ENCODE results near the gene MMP10. TPM values are rescaled to one million over a fixed set of nuclear protein-coding genes. Genes with fewer than 3 reads are reported as not detected.
"Not testable (repeated sequence)": the region's sequence is repeated elsewhere in the genome, so short reads cannot be mapped to it uniquely, and the experiment has no call there.

MMP10 gene
- polyA plus RNA-seq, 1 donor (not counting 4 experiments of a cell fraction or from before 2014, with no cell fraction given), result 19.1 TPM

DNA sequence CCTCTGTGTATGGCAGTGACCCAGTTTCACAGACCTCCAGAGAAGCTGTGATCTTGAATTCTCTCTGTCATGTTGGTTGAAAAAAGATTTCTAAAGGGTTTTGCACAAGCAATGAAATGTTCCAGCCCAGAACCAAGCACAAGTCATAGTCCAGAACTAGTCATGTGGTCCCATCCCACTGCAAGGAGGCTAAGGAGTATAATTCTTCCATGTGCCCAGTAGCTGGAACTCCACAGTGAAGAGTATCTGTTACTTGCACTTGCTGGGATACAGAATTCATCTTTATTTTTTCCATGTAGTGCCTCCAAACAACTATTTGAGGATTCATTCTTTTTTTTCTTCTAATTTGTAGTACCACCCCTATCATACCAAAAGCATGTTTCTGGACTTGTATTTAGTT lies 45.8 kb downstream of the MMP10 start:
- Histone ChIP-seq H4K20me1 (ENCODE audit: control insufficient read depth, extremely low read depth, insufficient read depth, low read length) (no peaks in the 10 kb centered on the region), H3K27me3 (ENCODE audit: control insufficient read depth, extremely low read depth, insufficient read depth, low read length) (no peaks in the 10 kb centered on the region), H3K4me3 (ENCODE audit: control insufficient read depth in 2 of 3, extremely low read depth in 1 of 3, insufficient read depth in 2 of 3, low read depth in 1 of 3, low read length in 3 of 3) (no peak overlapping the region), H3K9ac (ENCODE audit: control insufficient read depth, extremely low read depth, insufficient read depth, low read length) (no peak overlapping the region), H3K36me3 (ENCODE audit: control insufficient read depth in 2 of 2, extremely low read depth in 1 of 2, insufficient read depth in 2 of 2, low read length in 2 of 2) (no peaks in the 10 kb centered on the region), H3K9me3 (ENCODE audit: control insufficient read depth, low read depth, low read length) (no peaks in the 10 kb centered on the region), H3K4me1 (ENCODE audit: control insufficient read depth, extremely low read depth, insufficient read depth, low read length) (peaks cover 3% of the 10 kb centered on the region), H3K79me2 (ENCODE audit: control insufficient read depth, insufficient read depth, low read length) (no peaks in the 10 kb centered on the region), H3K27ac (ENCODE audit: control insufficient read depth, insufficient read depth, low read length) (no peak overlapping the region), H3K4me2 (ENCODE audit: control insufficient read depth, extremely low read depth, insufficient read depth, low read depth, low read length) (no peak overlapping the region), H2AFZ (ENCODE audit: control insufficient read depth, low read length) (no peak overlapping the region), H3K9me1 (ENCODE audit: control insufficient read depth, extremely low read depth, insufficient read depth, low read length) (no peaks in the 10 kb centered on the region)
- TF ChIP-seq EZH2 (IDR thresholded peaks at IDR 0.05; ENCODE audit: low read length), result no peak
- TF ChIP-seq, protein P1, sequence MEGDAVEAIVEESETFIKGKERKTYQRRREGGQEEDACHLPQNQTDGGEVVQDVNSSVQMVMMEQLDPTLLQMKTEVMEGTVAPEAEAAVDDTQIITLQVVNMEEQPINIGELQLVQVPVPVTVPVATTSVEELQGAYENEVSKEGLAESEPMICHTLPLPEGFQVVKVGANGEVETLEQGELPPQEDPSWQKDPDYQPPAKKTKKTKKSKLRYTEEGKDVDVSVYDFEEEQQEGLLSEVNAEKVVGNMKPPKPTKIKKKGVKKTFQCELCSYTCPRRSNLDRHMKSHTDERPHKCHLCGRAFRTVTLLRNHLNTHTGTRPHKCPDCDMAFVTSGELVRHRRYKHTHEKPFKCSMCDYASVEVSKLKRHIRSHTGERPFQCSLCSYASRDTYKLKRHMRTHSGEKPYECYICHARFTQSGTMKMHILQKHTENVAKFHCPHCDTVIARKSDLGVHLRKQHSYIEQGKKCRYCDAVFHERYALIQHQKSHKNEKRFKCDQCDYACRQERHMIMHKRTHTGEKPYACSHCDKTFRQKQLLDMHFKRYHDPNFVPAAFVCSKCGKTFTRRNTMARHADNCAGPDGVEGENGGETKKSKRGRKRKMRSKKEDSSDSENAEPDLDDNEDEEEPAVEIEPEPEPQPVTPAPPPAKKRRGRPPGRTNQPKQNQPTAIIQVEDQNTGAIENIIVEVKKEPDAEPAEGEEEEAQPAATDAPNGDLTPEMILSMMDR (optimal IDR thresholded peaks at IDR 0.05 in 1 of 3, IDR thresholded peaks at IDR 0.05 in 1 of 3, conservative IDR thresholded peaks at IDR 0.05 in 1 of 3; ENCODE audit: extremely low read depth in 1 of 3, insufficient read depth in 2 of 3, low read length in 3 of 3), result peak; percentile 5 to 29 (median 13)
- FAIRE-seq (no peak), DNase-seq (ENCODE audit: low read depth, low spot score) (no peak)
- dilution Hi-C loops (cut with MboI; ENCODE audit: extremely low pct_ligation_motif_present, low sequenced_read_pairs), result no loop called here

DNA sequence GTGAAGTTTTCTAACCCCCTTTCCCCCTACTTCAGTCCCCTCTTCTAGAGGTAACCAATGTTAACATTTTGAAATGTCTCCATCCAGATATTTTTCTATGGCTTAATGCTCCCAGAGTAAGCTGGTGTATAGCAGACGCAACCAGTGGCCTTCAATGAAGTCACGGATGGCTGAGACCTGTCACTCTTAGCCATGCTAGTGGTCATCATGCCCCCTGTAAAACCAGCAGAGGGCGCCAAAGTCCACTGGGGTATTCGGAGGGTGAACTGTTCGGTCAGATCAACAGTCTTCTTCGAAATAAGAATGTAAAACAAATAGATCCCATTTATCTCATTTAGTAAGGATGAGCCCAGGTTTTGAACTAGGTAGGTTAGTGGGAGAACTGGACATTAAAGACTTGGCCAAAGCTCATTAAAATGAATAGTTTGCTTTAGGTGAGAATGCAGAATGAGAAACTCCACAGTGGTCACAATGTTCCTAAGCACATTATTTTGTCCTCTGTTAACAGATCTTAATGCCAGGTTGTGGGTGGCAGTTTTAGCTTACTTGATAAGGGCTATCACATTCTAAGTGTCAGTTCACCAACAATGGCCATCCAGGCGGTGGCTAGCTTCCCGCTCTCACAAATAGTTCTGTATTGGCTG lies 47.1 kb downstream of the MMP10 start:
- H2AFZ ChIP-seq (ENCODE audit: control insufficient read depth, low read length), result no peak overlapping the region
- no peaks in the 10 kb centered on the region for H3K9me3 ChIP-seq (ENCODE audit: control insufficient read depth, low read depth, low read length)
- H4K20me1 ChIP-seq (ENCODE audit: control insufficient read depth, extremely low read depth, insufficient read depth, low read length), result no peaks in the 10 kb centered on the region
- H3K36me3 ChIP-seq (ENCODE audit: control insufficient read depth in 2 of 2, extremely low read depth in 1 of 2, insufficient read depth in 2 of 2, low read length in 2 of 2), result no peaks in the 10 kb centered on the region
- H3K9ac ChIP-seq (ENCODE audit: control insufficient read depth, extremely low read depth, insufficient read depth, low read length), result no peak overlapping the region
- no peak overlapping the region for H3K4me3 ChIP-seq (ENCODE audit: control insufficient read depth in 2 of 3, extremely low read depth in 1 of 3, insufficient read depth in 2 of 3, low read depth in 1 of 3, low read length in 3 of 3)
- FAIRE-seq, result peak; percentile 32
- peaks cover 6% of the 10 kb centered on the region for H3K4me1 ChIP-seq (ENCODE audit: control insufficient read depth, extremely low read depth, insufficient read depth, low read length)
- no peak for TF ChIP-seq EZH2 (IDR thresholded peaks at IDR 0.05; ENCODE audit: low read length)
- TF ChIP-seq, protein P1 (optimal IDR thresholded peaks at IDR 0.05 in 1 of 3, IDR thresholded peaks at IDR 0.05 in 1 of 3, conservative IDR thresholded peaks at IDR 0.05 in 1 of 3; ENCODE audit: extremely low read depth in 1 of 3, insufficient read depth in 2 of 3, low read length in 3 of 3), result peak; percentile 89 to 96 (median 95)
- H3K9me1 ChIP-seq (ENCODE audit: control insufficient read depth, extremely low read depth, insufficient read depth, low read length), result no peaks in the 10 kb centered on the region
- H3K27ac ChIP-seq (ENCODE audit: control insufficient read depth, insufficient read depth, low read length), result no peak overlapping the region
- dilution Hi-C loops (cut with MboI; ENCODE audit: extremely low pct_ligation_motif_present, low sequenced_read_pairs), result no loop called here
- no peaks in the 10 kb centered on the region for H3K27me3 ChIP-seq (ENCODE audit: control insufficient read depth, extremely low read depth, insufficient read depth, low read length)
- no peaks in the 10 kb centered on the region for H3K79me2 ChIP-seq (ENCODE audit: control insufficient read depth, insufficient read depth, low read length)
- no peak for DNase-seq (ENCODE audit: low read depth, low spot score)
- peak overlapping the region; percentile 19 for H3K4me2 ChIP-seq (ENCODE audit: control insufficient read depth, extremely low read depth, insufficient read depth, low read depth, low read length)

DNA sequence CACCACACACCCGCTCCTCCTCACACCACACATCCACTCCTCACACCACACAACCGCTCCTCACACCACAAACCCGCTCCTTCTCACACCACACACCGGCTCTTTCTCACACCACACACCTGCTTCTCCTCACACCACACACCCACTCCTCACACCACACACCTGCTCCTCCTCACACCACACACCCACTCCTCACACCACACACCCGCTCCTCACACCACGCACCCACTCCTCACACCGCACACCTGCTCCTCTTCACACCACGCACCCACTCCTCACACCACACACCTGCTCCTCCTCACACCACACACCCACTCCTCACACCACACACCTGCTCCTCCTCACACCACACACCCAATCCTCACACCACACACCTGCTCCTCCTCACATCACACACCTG lies 49.5 kb downstream of the MMP10 start:
- H3K4me2 ChIP-seq (ENCODE audit: control insufficient read depth, extremely low read depth, insufficient read depth, low read depth, low read length); H3K9ac ChIP-seq (ENCODE audit: control insufficient read depth, extremely low read depth, insufficient read depth, low read length); H3K27ac ChIP-seq (ENCODE audit: control insufficient read depth, insufficient read depth, low read length); H2AFZ ChIP-seq (ENCODE audit: control insufficient read depth, low read length); H3K36me3 ChIP-seq (ENCODE audit: control insufficient read depth in 2 of 2, extremely low read depth in 1 of 2, insufficient read depth in 2 of 2, low read length in 2 of 2); H3K79me2 ChIP-seq (ENCODE audit: control insufficient read depth, insufficient read depth, low read length); H3K27me3 ChIP-seq (ENCODE audit: control insufficient read depth, extremely low read depth, insufficient read depth, low read length); H3K9me3 ChIP-seq (ENCODE audit: control insufficient read depth, low read depth, low read length); dilution Hi-C loops (cut with MboI; ENCODE audit: extremely low pct_ligation_motif_present, low sequenced_read_pairs); H3K9me1 ChIP-seq (ENCODE audit: control insufficient read depth, extremely low read depth, insufficient read depth, low read length); H4K20me1 ChIP-seq (ENCODE audit: control insufficient read depth, extremely low read depth, insufficient read depth, low read length); H3K4me3 ChIP-seq (ENCODE audit: control insufficient read depth in 2 of 3, extremely low read depth in 1 of 3, insufficient read depth in 2 of 3, low read depth in 1 of 3, low read length in 3 of 3); DNase-seq (ENCODE audit: low read depth, low spot score): not testable (repeated sequence)
- peak; percentile 77 for FAIRE-seq
- peaks cover 14% of the 10 kb centered on the region for H3K4me1 ChIP-seq (ENCODE audit: control insufficient read depth, extremely low read depth, insufficient read depth, low read length)
